ENCODE results near the gene ILKAP.

Gene ILKAP

DNA sequence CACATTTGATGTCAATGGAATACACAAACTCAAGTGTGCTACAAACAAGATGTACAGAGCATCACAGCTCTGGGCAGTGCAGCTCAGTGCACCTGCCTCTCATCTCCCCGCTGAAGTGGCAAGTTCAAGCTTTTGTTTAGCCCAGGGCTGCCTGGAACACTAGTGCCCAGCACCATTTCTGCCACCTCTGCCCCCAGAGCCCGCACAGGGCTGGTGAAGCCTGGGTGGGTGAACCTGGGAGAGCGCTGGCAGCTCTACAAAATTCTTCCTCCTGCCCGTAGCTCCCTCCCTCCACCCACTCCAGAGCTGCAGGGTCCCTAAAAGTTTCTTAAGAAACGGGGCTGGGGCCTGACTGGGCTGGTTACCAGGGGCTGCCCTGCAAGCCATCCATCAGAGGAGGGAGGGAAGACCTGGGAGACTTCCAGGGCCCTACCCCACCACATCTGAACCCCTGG is 34.8 kb upstream of the ILKAP start:
- Histone ChIP-seq H3K27me3 (ENCODE audit: insufficient read depth, low read length, poor library complexity) (peaks cover 9% of the 10 kb centered on the region), H3K9me3 (ENCODE audit: insufficient read depth, low read length, severe bottlenecking) (no peaks in the 10 kb centered on the region), H4K20me1 (ENCODE audit: insufficient read depth, low read length) (no peaks in the 10 kb centered on the region), H3K4me1 (ENCODE audit: insufficient read depth, low read length) (peaks cover 9% of the 10 kb centered on the region), H3K27ac (ENCODE audit: low read length) (no peak overlapping the region), H3K79me2 (ENCODE audit: insufficient read depth, low read length) (no peaks in the 10 kb centered on the region), H2AFZ (ENCODE audit: low read depth, low read length) (no peak overlapping the region), H3K9ac (ENCODE audit: low read depth, low read length) (no peak overlapping the region), H3K4me2 (ENCODE audit: insufficient read depth, low read length) (no peak overlapping the region), H3K4me3 (ENCODE audit: low read depth in 1 of 2, low read length in 2 of 2) (no peak overlapping the region), H3K36me3 (ENCODE audit: insufficient read depth, low read length) (no peaks in the 10 kb centered on the region)
- ATAC-seq (ENCODE audit: insufficient read depth, low read depth): no peak
- TF ChIP-seq, protein P1, sequence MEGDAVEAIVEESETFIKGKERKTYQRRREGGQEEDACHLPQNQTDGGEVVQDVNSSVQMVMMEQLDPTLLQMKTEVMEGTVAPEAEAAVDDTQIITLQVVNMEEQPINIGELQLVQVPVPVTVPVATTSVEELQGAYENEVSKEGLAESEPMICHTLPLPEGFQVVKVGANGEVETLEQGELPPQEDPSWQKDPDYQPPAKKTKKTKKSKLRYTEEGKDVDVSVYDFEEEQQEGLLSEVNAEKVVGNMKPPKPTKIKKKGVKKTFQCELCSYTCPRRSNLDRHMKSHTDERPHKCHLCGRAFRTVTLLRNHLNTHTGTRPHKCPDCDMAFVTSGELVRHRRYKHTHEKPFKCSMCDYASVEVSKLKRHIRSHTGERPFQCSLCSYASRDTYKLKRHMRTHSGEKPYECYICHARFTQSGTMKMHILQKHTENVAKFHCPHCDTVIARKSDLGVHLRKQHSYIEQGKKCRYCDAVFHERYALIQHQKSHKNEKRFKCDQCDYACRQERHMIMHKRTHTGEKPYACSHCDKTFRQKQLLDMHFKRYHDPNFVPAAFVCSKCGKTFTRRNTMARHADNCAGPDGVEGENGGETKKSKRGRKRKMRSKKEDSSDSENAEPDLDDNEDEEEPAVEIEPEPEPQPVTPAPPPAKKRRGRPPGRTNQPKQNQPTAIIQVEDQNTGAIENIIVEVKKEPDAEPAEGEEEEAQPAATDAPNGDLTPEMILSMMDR (IDR thresholded peaks at IDR 0.05; ENCODE audit: borderline replicate concordance, extremely low read depth, low read length, poor library complexity, severe bottlenecking): no peak
- no peak for TF ChIP-seq EZH2 (IDR thresholded peaks at IDR 0.05; ENCODE audit: borderline replicate concordance, low read depth, low read length, severe bottlenecking)
- DNase-seq: no peak

DNA sequence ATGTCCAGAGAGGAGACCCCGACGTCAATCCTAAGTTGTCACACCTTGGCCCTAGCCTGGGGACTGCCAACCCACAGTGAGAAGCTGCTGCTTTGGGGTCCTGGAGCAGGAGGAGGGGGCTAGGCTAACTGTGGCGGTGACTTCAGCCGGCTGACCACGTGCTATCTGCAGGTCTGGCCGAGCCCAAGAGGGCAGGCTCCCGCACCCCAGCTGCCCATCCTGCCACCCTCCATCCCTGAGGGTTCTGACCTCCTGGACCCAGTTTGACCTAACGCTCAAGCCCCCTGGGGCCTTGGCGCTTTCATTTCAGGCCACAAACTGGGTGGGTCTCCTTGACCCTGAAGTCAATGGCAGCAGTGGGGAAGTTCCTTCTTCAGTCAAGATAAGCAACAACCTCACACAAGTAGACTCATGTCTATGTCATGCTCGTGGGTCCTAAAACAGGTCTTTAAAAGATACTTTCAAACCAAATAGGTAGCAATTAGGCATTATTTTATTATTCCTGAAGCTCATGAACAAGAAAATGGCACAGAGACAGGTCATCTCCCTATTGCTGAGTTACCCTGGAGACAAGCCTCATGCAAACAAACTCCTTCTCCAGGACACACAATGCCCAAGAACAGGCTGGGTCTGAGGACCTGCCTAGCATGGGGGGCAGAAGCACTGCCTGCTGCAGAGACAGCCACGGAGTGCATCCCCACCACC is 34.1 kb upstream of the ILKAP start:
- DNase-seq (no peak), ATAC-seq (ENCODE audit: insufficient read depth, low read depth) (no peak)
- Histone ChIP-seq H3K79me2 (ENCODE audit: insufficient read depth, low read length) (no peaks in the 10 kb centered on the region), H3K4me3 (ENCODE audit: low read depth in 1 of 2, low read length in 2 of 2) (no peak overlapping the region), H3K36me3 (ENCODE audit: insufficient read depth, low read length) (no peaks in the 10 kb centered on the region), H3K27ac (ENCODE audit: low read length) (no peak overlapping the region), H4K20me1 (ENCODE audit: insufficient read depth, low read length) (no peaks in the 10 kb centered on the region), H3K4me1 (ENCODE audit: insufficient read depth, low read length) (peaks cover 9% of the 10 kb centered on the region), H3K4me2 (ENCODE audit: insufficient read depth, low read length) (no peak overlapping the region), H3K9ac (ENCODE audit: low read depth, low read length) (no peak overlapping the region), H3K27me3 (ENCODE audit: insufficient read depth, low read length, poor library complexity) (peaks cover 9% of the 10 kb centered on the region), H3K9me3 (ENCODE audit: insufficient read depth, low read length, severe bottlenecking) (no peaks in the 10 kb centered on the region), H2AFZ (ENCODE audit: low read depth, low read length) (no peak overlapping the region)
- TF ChIP-seq EZH2 (IDR thresholded peaks at IDR 0.05; ENCODE audit: borderline replicate concordance, low read depth, low read length, severe bottlenecking): no peak
- TF ChIP-seq, protein P1 (IDR thresholded peaks at IDR 0.05; ENCODE audit: borderline replicate concordance, extremely low read depth, low read length, poor library complexity, severe bottlenecking): no peak

DNA sequence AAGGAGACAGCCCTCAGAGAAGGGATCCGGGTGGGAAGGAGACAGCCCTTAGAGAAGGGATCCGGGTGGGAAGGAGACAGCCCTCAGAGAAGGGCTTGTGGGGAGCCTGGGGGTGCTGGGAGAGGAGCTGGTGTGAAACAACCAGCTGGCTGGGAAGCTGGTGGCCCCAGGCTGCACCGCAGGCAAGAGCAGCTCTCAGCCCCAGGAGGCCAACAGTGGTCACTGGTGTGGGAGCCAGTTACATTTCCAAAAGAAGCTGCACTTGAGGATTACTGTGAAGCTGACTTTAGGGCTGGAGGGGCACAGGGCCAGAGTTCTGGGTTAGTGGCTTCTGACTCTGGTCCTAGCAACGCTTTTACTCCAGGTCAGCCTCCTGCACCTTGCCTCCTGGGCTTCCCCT is 33.1 kb upstream of the ILKAP start:
- no peaks in the 10 kb centered on the region for H4K20me1 ChIP-seq (ENCODE audit: insufficient read depth, low read length)
- H3K79me2 ChIP-seq (ENCODE audit: insufficient read depth, low read length): no peaks in the 10 kb centered on the region
- ATAC-seq (ENCODE audit: insufficient read depth, low read depth) (no peak), DNase-seq (no peak)
- peaks cover 9% of the 10 kb centered on the region for H3K4me1 ChIP-seq (ENCODE audit: insufficient read depth, low read length)
- H3K9me3 ChIP-seq (ENCODE audit: insufficient read depth, low read length, severe bottlenecking): no peaks in the 10 kb centered on the region
- H3K4me2 ChIP-seq (ENCODE audit: insufficient read depth, low read length): no peak overlapping the region
- H3K9ac ChIP-seq (ENCODE audit: low read depth, low read length): no peak overlapping the region
- H2AFZ ChIP-seq (ENCODE audit: low read depth, low read length): no peak overlapping the region
- H3K27ac ChIP-seq (ENCODE audit: low read length): no peak overlapping the region
- peaks cover 9% of the 10 kb centered on the region for H3K27me3 ChIP-seq (ENCODE audit: insufficient read depth, low read length, poor library complexity)
- no peak overlapping the region for H3K4me3 ChIP-seq (ENCODE audit: low read depth in 1 of 2, low read length in 2 of 2)
- TF ChIP-seq EZH2 (IDR thresholded peaks at IDR 0.05; ENCODE audit: borderline replicate concordance, low read depth, low read length, severe bottlenecking): no peak
- TF ChIP-seq, protein P1 (IDR thresholded peaks at IDR 0.05; ENCODE audit: borderline replicate concordance, extremely low read depth, low read length, poor library complexity, severe bottlenecking): no peak
- no peaks in the 10 kb centered on the region for H3K36me3 ChIP-seq (ENCODE audit: insufficient read depth, low read length)

Data from DND-41 (cell line).